Testis (tissue), 3 donors: ENCODE measurements around the gene MAPK10. TPM values are rescaled to one million over a fixed set of nuclear protein-coding genes. Genes with fewer than 3 reads are reported as not detected.

ENCODE experiments used
- DNase-seq: peaks from one replicate; pipeline ENCODE4 v3.0.0-alpha.2; 2019
- H3K27ac ChIP-seq, 2 donors: fragments of 200-600 bp; sonication (generic); one replicate each; pipeline ENCODE4 v1.5.1; 2019
- H3K27me3 ChIP-seq: fragments of 200-600 bp; sonication (generic); one replicate; pipeline ENCODE4 v1.5.1; 2019
- H3K36me3 ChIP-seq: fragments of 200-600 bp; sonication (generic); one replicate; pipeline ENCODE4 v1.5.1; 2017; ENCODE audit warnings: low read depth; ENCODE audit errors: missing control alignments
- H3K4me1 ChIP-seq: fragments of 200-600 bp; sonication (generic); one replicate; pipeline ENCODE4 v1.5.1; 2019
- H3K4me3 ChIP-seq, 2 donors: fragments of 200-600 bp; sonication (generic); one replicate each; pipeline ENCODE4 v1.5.1; 2017 to 2019
- H3K9me3 ChIP-seq: fragments of 200-600 bp; sonication (generic); one replicate; pipeline ENCODE4 v1.5.1; 2017
- CTCF ChIP-seq, 3 experiments: fragments of 450-650 bp in 2 of 3; fragments of 200-600 bp in 1 of 3; sonication (generic) in 1 of 3; IDR thresholded peaks; one replicate each; pipeline ENCODE4 v1.5.1; 2016 to 2019; ENCODE audit warnings: antibody characterized with exemption in 3 of 3, mild to moderate bottlenecking in 2 of 3, moderate library complexity in 1 of 3
- POLR2A ChIP-seq: fragments of 450-650 bp; IDR thresholded peaks from one replicate; pipeline ENCODE4 v1.6.1; 2017; ENCODE audit warnings: antibody characterized with exemption, mild to moderate bottlenecking, moderate library complexity
- WGBS, 2 donors: methylation state at CpG; one replicate each; pipeline ENCODE4 v1.1.5; 2018; 5-methylcytosine and 5-hydroxymethylcytosine counted together
- intact Hi-C: fragments of 100-400 bp; cut with DNase I; formaldehyde crosslinking; loops from one replicate; pipeline ENCODE4 v1.15.1; 2023; ENCODE audit warnings: low total_unique reads
- polyA plus RNA-seq: library from polyadenylated mRNA; stranded (reverse); fragments of 350-450 nt; fragmentation: Illumina TruSeq; extraction: RNeasy Lipid Tissue Mini Kit (QIAGEN cat#74804); gene quantifications from one replicate; pipeline ENCODE4 v1.2.3, GENCODE V29; 2014; ENCODE audit warnings: low read depth, low replicate concordance; ENCODE audit not compliant: insufficient read depth
- total RNA-seq, 2 donors: library from RNA; depleted of rRNA; stranded (reverse); fragments of >200 nt; gene quantifications; one replicate each; pipeline ENCODE4 v1.2.3, GENCODE V29; 2016

MAPK10 gene
- total and polyA plus RNA-seq, 3 donors from 2014 or later: 56.1 to 64.6 (median 61.1) TPM

GRCh38 chr4:86250619-86251018, 109.2 kb downstream of the MAPK10 start:
- Histone ChIP-seq H3K9me3 (no peaks in the 10 kb centered on the region), H3K4me1 (no peaks in the 10 kb centered on the region), H3K36me3 (no peaks in the 10 kb centered on the region), H3K27ac (no peak overlapping the region), H3K27me3 (no peaks in the 10 kb centered on the region), H3K4me3 (no peak overlapping the region)
- WGBS, 2 donors: 67 to 77% methylated on average over 1 of the region's 1 CpG
- DNase-seq: no peak
- TF ChIP-seq CTCF (IDR thresholded peaks at IDR 0.05): no peak
- TF ChIP-seq POLR2A: no peak
- intact Hi-C loops: no loop called here

GRCh38 chr4:86250006-86250405, 109.8 kb downstream of the MAPK10 start:
- no peak overlapping the region for H3K4me3 ChIP-seq
- H3K27ac ChIP-seq: no peak overlapping the region
- 88 to 97% methylated on average over 1 of the region's 1 CpG for WGBS, 2 donors
- no peak for TF ChIP-seq CTCF (IDR thresholded peaks at IDR 0.05)
- no peak for TF ChIP-seq POLR2A
- no peak for DNase-seq
- no peaks in the 10 kb centered on the region for H3K36me3 ChIP-seq
- intact Hi-C loops: no loop called here
- no peaks in the 10 kb centered on the region for H3K9me3 ChIP-seq
- no peaks in the 10 kb centered on the region for H3K27me3 ChIP-seq
- H3K4me1 ChIP-seq: no peaks in the 10 kb centered on the region

GRCh38 chr4:86249074-86249473, 110.8 kb downstream of the MAPK10 start:
- no peaks in the 10 kb centered on the region for H3K36me3 ChIP-seq
- DNase-seq: no peak
- TF ChIP-seq CTCF (IDR thresholded peaks at IDR 0.05): no peak
- intact Hi-C loops: no loop called here
- H3K4me3 ChIP-seq: no peak overlapping the region
- no peaks in the 10 kb centered on the region for H3K9me3 ChIP-seq
- 91 to 93% methylated on average over 2 of the region's 2 CpGs for WGBS, 2 donors
- H3K27ac ChIP-seq: no peak overlapping the region
- H3K4me1 ChIP-seq: no peaks in the 10 kb centered on the region
- no peaks in the 10 kb centered on the region for H3K27me3 ChIP-seq

- no peaks in the 10 kb centered on the region for H3K27me3 ChIP-seq
- intact Hi-C loops: no loop called here
- DNase-seq: no peak
- no peak overlapping the region for H3K27ac ChIP-seq
- H3K4me1 ChIP-seq: no peaks in the 10 kb centered on the region
- TF ChIP-seq POLR2A (no peak), CTCF (IDR thresholded peaks at IDR 0.05) (no peak)
- H3K4me3 ChIP-seq: no peak overlapping the region
- 89 to 96% methylated on average over 3 of the region's 3 CpGs for WGBS, 2 donors
- H3K36me3 ChIP-seq: no peaks in the 10 kb centered on the region
- H3K9me3 ChIP-seq: no peaks in the 10 kb centered on the region
These were observed 111.9 kb downstream of the MAPK10 start for GRCh38 chr4:86247906-86248305.

GRCh38 chr4:86247320-86247719, 112.5 kb downstream of the MAPK10 start:
- no peaks in the 10 kb centered on the region for H3K4me1 ChIP-seq
- DNase-seq: no peak
- TF ChIP-seq CTCF (IDR thresholded peaks at IDR 0.05) (no peak), POLR2A (no peak)
- no peaks in the 10 kb centered on the region for H3K9me3 ChIP-seq
- no peak overlapping the region for H3K4me3 ChIP-seq
- no peaks in the 10 kb centered on the region for H3K27me3 ChIP-seq
- no peak overlapping the region for H3K27ac ChIP-seq
- 41 to 48% methylated on average over 1 of the region's 1 CpG for whole genome bisulfite sequencing, 2 donors
- intact Hi-C loops: no loop called here
- no peaks in the 10 kb centered on the region for H3K36me3 ChIP-seq
